ENCODE results near the gene KCNIP4.

KCNIP4 gene

DNA sequence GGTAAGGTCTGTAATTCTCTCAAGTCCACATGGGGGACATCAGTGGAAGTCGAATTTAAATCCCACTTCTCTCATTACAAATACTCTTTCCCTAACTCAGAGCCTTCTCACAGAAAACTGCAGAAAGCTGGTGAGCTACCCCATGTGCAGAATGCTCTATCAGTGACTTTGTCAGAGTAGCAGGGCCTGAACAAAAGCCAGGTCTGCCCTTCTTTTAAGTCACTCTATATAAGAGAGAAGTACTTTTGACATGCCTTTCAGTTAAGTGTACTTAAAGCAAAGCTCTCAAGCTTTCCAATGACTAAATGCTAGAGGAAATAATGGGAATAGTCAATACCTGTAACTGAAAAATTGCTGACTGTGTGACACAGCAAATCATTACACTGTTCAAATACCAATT, 323.1 kb downstream of the KCNIP4 start:
- no peak for DNase-seq (ENCODE audit: low read depth)
- no peak overlapping the region for H3K4me3 ChIP-seq (ENCODE audit: low read length)
- TF ChIP-seq, protein P1, sequence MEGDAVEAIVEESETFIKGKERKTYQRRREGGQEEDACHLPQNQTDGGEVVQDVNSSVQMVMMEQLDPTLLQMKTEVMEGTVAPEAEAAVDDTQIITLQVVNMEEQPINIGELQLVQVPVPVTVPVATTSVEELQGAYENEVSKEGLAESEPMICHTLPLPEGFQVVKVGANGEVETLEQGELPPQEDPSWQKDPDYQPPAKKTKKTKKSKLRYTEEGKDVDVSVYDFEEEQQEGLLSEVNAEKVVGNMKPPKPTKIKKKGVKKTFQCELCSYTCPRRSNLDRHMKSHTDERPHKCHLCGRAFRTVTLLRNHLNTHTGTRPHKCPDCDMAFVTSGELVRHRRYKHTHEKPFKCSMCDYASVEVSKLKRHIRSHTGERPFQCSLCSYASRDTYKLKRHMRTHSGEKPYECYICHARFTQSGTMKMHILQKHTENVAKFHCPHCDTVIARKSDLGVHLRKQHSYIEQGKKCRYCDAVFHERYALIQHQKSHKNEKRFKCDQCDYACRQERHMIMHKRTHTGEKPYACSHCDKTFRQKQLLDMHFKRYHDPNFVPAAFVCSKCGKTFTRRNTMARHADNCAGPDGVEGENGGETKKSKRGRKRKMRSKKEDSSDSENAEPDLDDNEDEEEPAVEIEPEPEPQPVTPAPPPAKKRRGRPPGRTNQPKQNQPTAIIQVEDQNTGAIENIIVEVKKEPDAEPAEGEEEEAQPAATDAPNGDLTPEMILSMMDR (IDR thresholded peaks at IDR 0.05; ENCODE audit: insufficient read depth, low read depth, low read length, missing control alignments): no peak

DNA sequence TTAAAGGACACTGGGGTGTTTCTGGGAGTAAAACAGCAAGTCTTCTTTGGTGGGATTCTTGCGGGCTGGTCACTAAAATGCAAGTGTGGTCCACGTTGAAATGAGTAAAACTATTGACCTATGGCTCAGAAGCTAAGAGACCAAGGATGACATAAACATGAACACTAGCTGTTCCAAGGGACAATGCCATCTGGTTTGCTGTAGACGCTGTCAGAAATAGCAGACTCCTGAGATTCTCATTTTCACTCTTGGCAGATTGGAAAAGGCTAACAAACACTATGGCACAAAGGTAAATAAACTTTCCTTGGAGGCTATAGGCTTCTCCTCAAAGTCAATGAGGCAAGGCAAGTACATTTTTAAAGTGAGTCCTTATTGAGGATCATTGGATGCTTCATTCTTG, 343.6 kb downstream of the KCNIP4 start:
- TF ChIP-seq, protein P1 (IDR thresholded peaks at IDR 0.05; ENCODE audit: insufficient read depth, low read depth, low read length, missing control alignments): no peak
- no peak overlapping the region for H3K4me3 ChIP-seq (ENCODE audit: low read length)
- no peak for DNase-seq (ENCODE audit: low read depth)

DNA sequence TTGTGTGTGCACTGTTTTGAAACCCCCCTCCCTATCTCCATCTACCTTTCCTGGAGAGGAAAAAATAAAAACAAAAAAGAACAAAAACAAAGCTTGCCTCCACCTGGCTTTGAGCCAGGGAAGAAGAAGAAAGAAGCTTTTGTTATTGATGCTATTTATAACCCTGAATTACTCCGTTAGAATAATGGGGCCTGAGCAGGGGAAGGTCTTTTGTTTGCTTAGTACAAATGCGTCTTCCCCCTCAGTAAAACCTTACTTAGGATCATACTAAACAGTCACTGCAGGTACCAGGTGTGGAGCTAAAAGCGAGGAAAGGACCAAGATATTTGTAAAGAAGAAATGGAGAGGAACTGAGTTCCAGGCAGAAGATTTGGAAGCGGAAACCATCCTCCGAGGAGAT, 352.1 kb downstream of the KCNIP4 start:
- no peak overlapping the region for H3K4me3 ChIP-seq (ENCODE audit: low read length)
- TF ChIP-seq, protein P1 (IDR thresholded peaks at IDR 0.05; ENCODE audit: insufficient read depth, low read depth, low read length, missing control alignments): no peak
- no peak for DNase-seq (ENCODE audit: low read depth)

DNA sequence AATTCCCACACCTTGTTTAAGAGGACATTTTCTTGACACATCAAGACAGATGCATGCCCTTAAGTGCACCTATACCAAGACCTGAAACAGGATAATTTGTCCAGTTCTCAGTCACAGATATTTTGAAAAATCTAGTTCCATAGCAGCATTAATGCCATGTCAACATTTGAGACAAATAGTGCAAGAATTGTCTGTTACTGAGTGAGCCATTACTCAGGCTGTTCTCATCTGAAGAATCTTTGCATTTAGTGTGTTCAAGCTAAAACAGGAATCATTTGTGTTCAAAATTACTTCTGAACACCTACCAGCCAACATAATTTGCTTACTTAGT, 354.9 kb downstream of the KCNIP4 start:
- H3K4me3 ChIP-seq (ENCODE audit: low read length): no peak overlapping the region
- TF ChIP-seq, protein P1 (IDR thresholded peaks at IDR 0.05; ENCODE audit: insufficient read depth, low read depth, low read length, missing control alignments): no peak
- DNase-seq (ENCODE audit: low read depth): no peak

GRCh38 chr4:21592970-21593670, 355.5 kb downstream of the KCNIP4 start:
- DNase-seq (ENCODE audit: low read depth): no peak
- no peak overlapping the region for H3K4me3 ChIP-seq (ENCODE audit: low read length)
- TF ChIP-seq, protein P1 (IDR thresholded peaks at IDR 0.05; ENCODE audit: insufficient read depth, low read depth, low read length, missing control alignments): no peak

DNA sequence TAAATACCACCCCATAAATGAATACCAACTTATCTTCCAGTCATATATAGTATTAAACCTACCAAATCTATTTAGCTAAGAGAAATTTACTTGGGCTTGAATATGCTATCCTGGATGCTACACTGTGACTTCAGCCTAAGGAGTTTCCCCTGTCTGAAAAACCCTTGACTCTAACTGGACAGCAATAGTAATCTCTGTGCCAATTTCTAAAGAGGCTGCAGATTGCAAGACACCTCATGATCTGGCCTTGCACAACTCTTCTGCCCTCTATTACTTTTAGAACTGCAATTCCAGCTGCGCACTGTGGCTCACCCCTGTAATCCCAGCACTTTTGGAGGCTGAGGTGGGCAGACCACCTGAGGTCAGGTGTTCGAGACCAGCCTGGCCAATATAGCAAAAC, 371.5 kb downstream of the KCNIP4 start:
- DNase-seq (ENCODE audit: low read depth): no peak
- TF ChIP-seq, protein P1 (IDR thresholded peaks at IDR 0.05; ENCODE audit: insufficient read depth, low read depth, low read length, missing control alignments): no peak
- H3K4me3 ChIP-seq (ENCODE audit: low read length): no peak overlapping the region

- DNase-seq (ENCODE audit: low read depth): no peak
- TF ChIP-seq, protein P1 (IDR thresholded peaks at IDR 0.05; ENCODE audit: insufficient read depth, low read depth, low read length, missing control alignments): no peak
Observed at GRCh38 chr4:21571100-21571499, 377.5 kb downstream of the KCNIP4 start.

More at GRCh38 chr4:21571100-21571499, 377.5 kb downstream of the KCNIP4 start:
- H3K4me3 ChIP-seq (ENCODE audit: low read length): no peak overlapping the region
